GM12878 (cell line): Measurements from ENCODE around the gene KISS1. TPM values are rescaled to one million over a fixed set of nuclear protein-coding genes. Genes with fewer than 3 reads are reported as not detected.

Experiments used
- ATAC-seq: fragments of 200-7000 bp; cut with Tn5 transposase; 3 replicates; pipeline ENCODE4 v1.9.1; 2020; ENCODE audit warnings: mild to moderate bottlenecking, moderate library complexity
- BruUV-seq: library from RNA; stranded (reverse); fragments of 400-500 nt; replicated peaks from 2 replicates; lab custom pipeline; 2021; lab: Mats Ljungman, UMichigan
- CTCF ChIA-PET: fragments of 300-600 bp; sonication (Branson Sonifier 250); formaldehyde crosslinking; extraction: SDS; loops from one replicate; lab custom pipeline; 2021; ENCODE audit warnings: inconsistent platforms; lab: Yijun Ruan, JAX
- POLR2A ChIA-PET: fragments of 350-600 bp; formaldehyde crosslinking; extraction: SDS; loops from one replicate; lab custom pipeline; 2021; ENCODE audit warnings: inconsistent platforms; lab: Charles Lee
- RAD21 ChIA-PET: fragments of 300-600 bp; sonication (Branson Sonifier 250); formaldehyde crosslinking; loops from one replicate; lab custom pipeline; 2023; ENCODE audit warnings: antibody characterized with exemption; ENCODE audit not compliant: unreplicated experiment; lab: Charles Lee
- SMC1A ChIA-PET: fragments of 300-600 bp; sonication (Branson Sonifier 250); formaldehyde crosslinking; loops from one replicate; lab custom pipeline; 2023; ENCODE audit not compliant: unreplicated experiment, uncharacterized antibody; lab: Charles Lee
- DNase-seq: peaks from one replicate; pipeline ENCODE4 v3.0.0-alpha.2; 2011; ENCODE audit warnings: low read depth, low spot score
- FAIRE-seq: peaks from 3 replicates; lab custom pipeline; 2011; peaks lifted over from hg19 to GRCh38; lab: Jason Lieb, UNC
- H2AFZ ChIP-seq: 2 replicates; pipeline ENCODE4 v1.6.0; 2011; ENCODE audit warnings: low read depth, low read length, control low read depth; ENCODE audit not compliant: control insufficient read depth
- H3K27ac ChIP-seq: 2 replicates; pipeline ENCODE4 v1.5.1; 2011; ENCODE audit warnings: control low read depth; ENCODE audit not compliant: control insufficient read depth, insufficient read depth
- H3K27me3 ChIP-seq, 2 experiments: replicated peaks in 1 of 2; 2 replicates each; pipeline versions ENCODE4 v1.6.0 to v1.6.1; 2011; ENCODE audit warnings: low read length in 1 of 2; ENCODE audit not compliant: control insufficient read depth in 2 of 2, insufficient read depth in 2 of 2
- H3K36me3 ChIP-seq, 2 experiments: 2 replicates each; pipeline ENCODE4 v1.5.1; 2011; ENCODE audit warnings: low read length in 1 of 2; ENCODE audit not compliant: control insufficient read depth in 2 of 2, insufficient read depth in 2 of 2
- H3K4me1 ChIP-seq: 2 replicates; pipeline ENCODE4 v1.6.1; 2011; ENCODE audit warnings: mild to moderate bottlenecking, low read length, moderate library complexity, mixed read lengths; ENCODE audit not compliant: control insufficient read depth, insufficient read depth
- H3K4me2 ChIP-seq: 2 replicates; pipeline ENCODE4 v1.6.0; 2011; ENCODE audit warnings: control low read depth; ENCODE audit not compliant: control insufficient read depth, insufficient read depth
- H3K4me3 ChIP-seq: fragments of 200-600 bp; sonication (generic); 2 replicates; pipeline ENCODE4 v1.5.1; 2016
- H3K79me2 ChIP-seq: 2 replicates; pipeline ENCODE4 v1.6.0; 2011; ENCODE audit warnings: low read length; ENCODE audit not compliant: control insufficient read depth, insufficient read depth
- H3K9ac ChIP-seq: 2 replicates; pipeline ENCODE4 v1.8.0; 2011; ENCODE audit warnings: low read length, control low read depth, mixed read lengths; ENCODE audit not compliant: control insufficient read depth, insufficient read depth
- H3K9me3 ChIP-seq: replicated peaks from 3 replicates; pipeline ENCODE4 v1.5.1; 2011; ENCODE audit warnings: mild to moderate bottlenecking, low read length; ENCODE audit not compliant: control insufficient read depth, insufficient read depth
- H4K20me1 ChIP-seq: 2 replicates; pipeline ENCODE4 v1.6.0; 2011; ENCODE audit not compliant: control insufficient read depth, insufficient read depth
- ATF2 ChIP-seq: IDR thresholded peaks from 2 replicates; pipeline ENCODE4 v1.6.1; 2012; ENCODE audit warnings: low read length, inconsistent platforms
- ATF3 ChIP-seq: IDR thresholded peaks from 2 replicates; pipeline ENCODE4 v1.6.1; 2011; ENCODE audit warnings: low read depth, mild to moderate bottlenecking, low read length, moderate library complexity, borderline replicate concordance; ENCODE audit errors: extremely low read depth
- CUX1 ChIP-seq: IDR thresholded peaks from 2 replicates; pipeline ENCODE4 v1.6.1; 2012; ENCODE audit warnings: improper control_type of control experiment, low read depth, low read length; ENCODE audit not compliant: insufficient replicate concordance
- E4F1 ChIP-seq: fragments of 450-650 bp; IDR thresholded peaks from 2 replicates; pipeline ENCODE4 v1.6.1; 2018; ENCODE audit warnings: borderline replicate concordance, mild to moderate bottlenecking; ENCODE audit not compliant: partially characterized antibody
- HDGF ChIP-seq: fragments of 450-650 bp; IDR thresholded peaks from 2 replicates; pipeline ENCODE4 v1.6.1; 2016; ENCODE audit warnings: antibody characterized with exemption
- IRF4 ChIP-seq: IDR thresholded peaks from 2 replicates; pipeline ENCODE4 v1.6.1; 2011; ENCODE audit warnings: low read depth, low read length
- KDM1A ChIP-seq: fragments of 200-600 bp; sonication (generic); IDR thresholded peaks from 2 replicates; pipeline ENCODE4 v1.6.1; 2016; ENCODE audit warnings: borderline replicate concordance
- NR2C1 ChIP-seq: fragments of 450-650 bp; IDR thresholded peaks from 2 replicates; pipeline ENCODE4 v1.6.1; 2017; ENCODE audit warnings: antibody characterized with exemption, mild to moderate bottlenecking, moderate library complexity
- NR2C2 ChIP-seq: IDR thresholded peaks from 2 replicates; pipeline ENCODE4 v1.6.1; 2011; ENCODE audit warnings: borderline replicate concordance, low read depth; ENCODE audit not compliant: control insufficient read depth, insufficient read length
- SIX5 ChIP-seq: IDR thresholded peaks from 2 replicates; pipeline ENCODE4 v1.6.1; 2011; ENCODE audit warnings: mild to moderate bottlenecking, low read depth, low read length, moderate library complexity; ENCODE audit not compliant: severe bottlenecking
- SMC3 ChIP-seq: IDR thresholded peaks from 2 replicates; pipeline ENCODE4 v1.6.1; 2011; ENCODE audit warnings: low read length, improper control_type of control experiment, borderline replicate concordance
- TCF7 ChIP-seq: IDR thresholded peaks from 2 replicates; pipeline ENCODE4 v1.6.1; 2014; ENCODE audit warnings: antibody characterized with exemption, borderline replicate concordance
- ZNF217 ChIP-seq: fragments of 450-650 bp; IDR thresholded peaks from 2 replicates; pipeline ENCODE4 v1.6.1; 2017; ENCODE audit warnings: antibody characterized with exemption, mild to moderate bottlenecking
- ZNF24 ChIP-seq: fragments of 450-650 bp; IDR thresholded peaks from 2 replicates; pipeline ENCODE4 v1.6.1; 2017; ENCODE audit warnings: antibody characterized with exemption, mild to moderate bottlenecking
- ZNF622 ChIP-seq: fragments of 450-650 bp; IDR thresholded peaks from 2 replicates; pipeline ENCODE4 v1.6.1; 2017; ENCODE audit warnings: mild to moderate bottlenecking, inconsistent platforms
- WGBS: methylation state at CpG from one replicate; pipeline ENCODE4 v1.1.6; 2016; ENCODE audit warnings: low lambda C conversion rate; ENCODE audit not compliant: insufficient replicate concordance, insufficient coverage; ENCODE audit errors: missing lambda C conversion rate; 5-methylcytosine and 5-hydroxymethylcytosine counted together
- in situ Hi-C: fragments of 300-500 bp; cut with MboI; formaldehyde crosslinking; loops from 9 replicates; pipeline ENCODE4 v1.14.3; 2018; ENCODE audit warnings: mixed read lengths
- intact Hi-C: fragments of 100-400 bp; cut with micrococcal nuclease; formaldehyde crosslinking; loops from one replicate; pipeline ENCODE4 v1.14.2; 2022; ENCODE audit not compliant: unreplicated experiment
- polyA plus RNA-seq, 11 experiments: library from polyadenylated mRNA; depleted of rRNA in 4 of 11; unstranded in 6 of 11; stranded (reverse) in 5 of 11; fragments of >200 nt; fragmentation: Nextera tagmentation in 4 of 11; fragmentation: Illumina TruSeq in 1 of 11; extraction: Ambion mirVana in 4 of 11; extraction: Trizol in 1 of 11; gene quantifications; 1 replicate in 1 of 11; 2 replicates in 10 of 11; pipeline versions ENCODE4 v1.2.1 to v1.2.3, GENCODE V29; 2011 to 2016; ENCODE audit warnings: inconsistent platforms in 2 of 11, missing spikeins in 2 of 11, low read depth in 1 of 11
- total RNA-seq, 4 experiments: library from RNA; depleted of rRNA in 3 of 4; stranded (reverse); fragments of >200 nt in 3 of 4; fragmentation: Illumina TruSeq in 1 of 4; extraction: Trizol in 1 of 4; gene quantifications; 2 replicates each; pipeline versions ENCODE4 v1.2.1 to v1.2.3, GENCODE V29; 2013 to 2021

Gene KISS1
- total and polyA plus RNA-seq, 10 of the 15 experiments (the other 5 are each of a cell fraction or from before 2014, with no cell fraction given) = not detected

GRCh38 chr1:204194080-204194479 lies 2.2 kb downstream of the KISS1 start:
- POLR2A ChIA-PET = no interaction called here
- TF ChIP-seq IRF4 (no peak), HDGF (no peak), ATF2 (no peak), SIX5 (no peak), SMC3 (no peak), TCF7 (no peak), ZNF24 (no peak), KDM1A (no peak), ZNF217 (no peak), NR2C2 (no peak), E4F1 (no peak), ATF3 (no peak), CUX1 (no peak), ZNF622 (no peak), NR2C1 (no peak)
- FAIRE-seq = no peak

More at GRCh38 chr1:204194080-204194479, 2.2 kb downstream of the KISS1 start:
- Histone ChIP-seq H4K20me1 (no peaks in the 10 kb centered on the region), H3K9ac (no peak overlapping the region), H3K36me3 (no peaks in the 10 kb centered on the region), H3K4me1 (no peaks in the 10 kb centered on the region), H3K4me3 (no peak overlapping the region), H3K4me2 (no peak overlapping the region), H3K9me3 (no peaks in the 10 kb centered on the region), H3K27ac (no peak overlapping the region), H2AFZ (no peak overlapping the region), H3K79me2 (no peaks in the 10 kb centered on the region), H3K27me3 (peaks cover 3 to 9% of the 10 kb centered on the region in 2 experiments; a peak in 3 of 4 replicates)
- ATAC-seq (no peak), DNase-seq (no peak)
- intact Hi-C loops = no loop called here
- 6% methylated on average over 2 of the region's 2 CpGs for WGBS
- RAD21 ChIA-PET = no interaction called here
- CTCF ChIA-PET = interaction anchor here (1.5 kb wide), 1 partner anchor 16 kb away, joined by 3 read pairs; no protein-coding TSS in a partner anchor
- SMC1A ChIA-PET = no interaction called here
- in situ Hi-C loops = no loop called here
- no TSS peak for BruUV-seq
